Measurements from ENCODE around the gene ILKAP.

GRCh38 chr2:238239543-238239862, 36.0 kb upstream of the ILKAP start:
- no peak for TF ChIP-seq CTCF (IDR thresholded peaks at IDR 0.05; ENCODE audit: insufficient read depth, low read length)
- no peak for TF ChIP-seq POLR2AphosphoS5 (IDR thresholded peaks at IDR 0.05; ENCODE audit: low read depth)
